ENCODE results near the gene TTC21B.

DNA sequence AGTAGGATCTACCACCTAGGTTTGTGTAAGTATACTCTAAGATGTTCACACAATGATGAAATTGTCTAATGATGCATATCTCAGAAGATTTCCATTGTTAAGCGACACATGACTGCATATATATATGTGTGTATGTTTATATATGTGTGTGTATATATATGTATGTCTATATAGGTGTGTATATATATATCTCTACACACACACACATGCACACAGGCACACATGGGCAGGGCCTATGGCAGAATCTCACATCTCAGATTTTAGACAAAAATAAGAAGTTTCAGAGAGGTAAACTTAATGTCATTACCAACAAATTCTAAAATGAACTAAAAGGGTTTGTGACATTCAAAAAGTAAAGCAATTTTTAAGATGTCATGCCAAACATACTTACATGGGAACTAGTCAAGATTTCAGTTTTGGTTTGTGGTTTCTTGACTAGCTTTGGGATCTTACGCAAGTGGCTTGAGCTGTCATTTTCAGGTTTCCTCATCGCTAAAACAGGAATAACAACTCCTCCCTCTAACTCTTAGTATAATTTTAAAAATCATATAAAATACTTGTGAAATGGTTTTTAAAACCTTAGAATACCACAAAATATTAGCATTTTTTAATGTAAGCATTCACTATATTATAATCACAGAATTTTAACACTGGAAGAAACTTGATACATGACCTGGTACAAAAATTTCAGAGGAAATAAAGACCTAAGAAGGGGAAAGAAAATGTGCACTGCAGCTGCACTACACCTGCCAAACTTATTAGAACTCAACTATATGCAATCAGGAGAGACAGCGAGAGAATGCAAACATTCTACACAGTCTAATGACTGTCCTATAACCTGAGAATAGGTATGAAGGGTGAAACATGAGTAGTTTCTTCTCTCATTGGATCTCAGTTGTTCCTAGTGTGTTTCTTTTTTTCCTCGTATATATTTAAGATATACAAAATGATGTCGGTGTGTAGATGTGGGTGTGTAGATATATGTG lies 75.7 kb downstream of the TTC21B start:
- no peak for TF ChIP-seq ZNF501 (tag by site-specific recombination; IDR thresholded peaks at IDR 0.05)
- no peak for TF ChIP-seq ZNF354C (tag by site-specific recombination; IDR thresholded peaks at IDR 0.05; ENCODE audit: borderline replicate concordance, low read depth)
- no peak for TF ChIP-seq PRDM1 (tag by site-specific recombination; IDR thresholded peaks at IDR 0.05)
- TF ChIP-seq, protein P1, sequence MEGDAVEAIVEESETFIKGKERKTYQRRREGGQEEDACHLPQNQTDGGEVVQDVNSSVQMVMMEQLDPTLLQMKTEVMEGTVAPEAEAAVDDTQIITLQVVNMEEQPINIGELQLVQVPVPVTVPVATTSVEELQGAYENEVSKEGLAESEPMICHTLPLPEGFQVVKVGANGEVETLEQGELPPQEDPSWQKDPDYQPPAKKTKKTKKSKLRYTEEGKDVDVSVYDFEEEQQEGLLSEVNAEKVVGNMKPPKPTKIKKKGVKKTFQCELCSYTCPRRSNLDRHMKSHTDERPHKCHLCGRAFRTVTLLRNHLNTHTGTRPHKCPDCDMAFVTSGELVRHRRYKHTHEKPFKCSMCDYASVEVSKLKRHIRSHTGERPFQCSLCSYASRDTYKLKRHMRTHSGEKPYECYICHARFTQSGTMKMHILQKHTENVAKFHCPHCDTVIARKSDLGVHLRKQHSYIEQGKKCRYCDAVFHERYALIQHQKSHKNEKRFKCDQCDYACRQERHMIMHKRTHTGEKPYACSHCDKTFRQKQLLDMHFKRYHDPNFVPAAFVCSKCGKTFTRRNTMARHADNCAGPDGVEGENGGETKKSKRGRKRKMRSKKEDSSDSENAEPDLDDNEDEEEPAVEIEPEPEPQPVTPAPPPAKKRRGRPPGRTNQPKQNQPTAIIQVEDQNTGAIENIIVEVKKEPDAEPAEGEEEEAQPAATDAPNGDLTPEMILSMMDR (tag by site-specific recombination; IDR thresholded peaks at IDR 0.05): no peak
- TF ChIP-seq YY1 (tag by site-specific recombination; IDR thresholded peaks at IDR 0.05): no peak
- no peak for TF ChIP-seq BCL11A (tag by site-specific recombination; IDR thresholded peaks at IDR 0.05; ENCODE audit: low read depth)
- no peak for TF ChIP-seq ZNF768 (tag by site-specific recombination; IDR thresholded peaks at IDR 0.05)
- no peak for TF ChIP-seq REST (tag by site-specific recombination; IDR thresholded peaks at IDR 0.05)
